Forelimb muscle (tissue), 1 donor: ENCODE measurements around the gene CFAP73. TPM values are rescaled to one million over a fixed set of nuclear protein-coding genes. Genes with fewer than 3 reads are reported as not detected.
"Not testable (repeated sequence)": the region's sequence is repeated elsewhere in the genome, so short reads cannot be mapped to it uniquely, and the experiment has no call there.

Experiments
- DNase-seq: peaks from one replicate; pipeline ENCODE4 v3.0.0-alpha.2; 2013; ENCODE audit warnings: low read depth
- polyA plus RNA-seq: library from polyadenylated mRNA; unstranded; fragments of 120-200 nt; gene quantifications from one replicate; pipeline ENCODE4 v1.2.1, GENCODE V29; 2013; ENCODE audit not compliant: insufficient read length

CFAP73 gene
- polyA plus RNA-seq, 1 donor: 0.13 TPM

- not testable (repeated sequence) for DNase-seq
Observed at GRCh38 chr12:113141716-113142115, 7.8 kb upstream of the CFAP73 start.

GRCh38 chr12:113142173-113142885, 7.2 kb upstream of the CFAP73 start:
- DNase-seq: no peak

GRCh38 chr12:113142886-113143332, 6.6 kb upstream of the CFAP73 start:
- DNase-seq: no peak

- DNase-seq: no peak
Observed at GRCh38 chr12:113143959-113144358, 5.6 kb upstream of the CFAP73 start.

GRCh38 chr12:113144806-113145205, 4.7 kb upstream of the CFAP73 start:
- DNase-seq: no peak

GRCh38 chr12:113145720-113146551, 3.6 kb upstream of the CFAP73 start:
- no peak for DNase-seq

GRCh38 chr12:113146999-113147398, 2.5 kb upstream of the CFAP73 start:
- DNase-seq: no peak

- no peak for DNase-seq
Observed at GRCh38 chr12:113151655-113152054, 2.1 kb downstream of the CFAP73 start.

GRCh38 chr12:113152196-113152834, 2.8 kb downstream of the CFAP73 start:
- DNase-seq: no peak

GRCh38 chr12:113152835-113153814, 3.6 kb downstream of the CFAP73 start:
- DNase-seq: peak; percentile 53

- DNase-seq: no peak
Observed at GRCh38 chr12:113154351-113154973, 4.9 kb downstream of the CFAP73 start.

GRCh38 chr12:113155060-113155459, 5.5 kb downstream of the CFAP73 start:
- DNase-seq: no peak

- DNase-seq: no peak
Observed at GRCh38 chr12:113155646-113156045, 6.1 kb downstream of the CFAP73 start.

GRCh38 chr12:113157218-113157859, 7.8 kb downstream of the CFAP73 start:
- DNase-seq: no peak

- DNase-seq: no peak
Observed at GRCh38 chr12:113158439-113159203, 9.1 kb downstream of the CFAP73 start.

- no peak for DNase-seq
Observed at GRCh38 chr12:113159937-113160336, 10.4 kb downstream of the CFAP73 start.

GRCh38 chr12:113161415-113162016, 12.0 kb downstream of the CFAP73 start:
- DNase-seq: no peak

- no peak for DNase-seq
Observed at GRCh38 chr12:113162102-113163029, 12.8 kb downstream of the CFAP73 start.
